Measurements from ENCODE around the gene PTPRF.
"Not testable (repeated sequence)": the region's sequence is repeated elsewhere in the genome, so short reads cannot be mapped to it uniquely, and the experiment has no call there.

Gene PTPRF

DNA sequence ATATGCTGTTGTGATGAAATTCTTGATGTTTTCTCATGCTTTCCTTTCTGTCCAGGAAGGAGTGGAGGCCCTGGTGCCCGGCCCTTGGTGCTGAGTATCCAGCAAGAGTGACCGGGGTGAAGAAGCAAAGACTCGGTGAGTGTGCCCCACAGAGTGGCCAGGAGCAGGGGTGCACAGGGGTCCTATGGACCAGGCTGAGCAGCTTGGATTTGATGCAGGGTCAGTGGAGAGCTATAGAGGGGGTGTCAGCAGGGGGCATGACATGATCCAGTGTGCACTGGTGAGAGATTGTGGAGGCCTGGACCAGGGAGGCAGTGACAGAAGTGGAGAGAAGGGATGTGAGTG lies 7.4 kb downstream of the PTPRF start:
- DNase-seq (ENCODE audit: low spot score): no peak

DNA sequence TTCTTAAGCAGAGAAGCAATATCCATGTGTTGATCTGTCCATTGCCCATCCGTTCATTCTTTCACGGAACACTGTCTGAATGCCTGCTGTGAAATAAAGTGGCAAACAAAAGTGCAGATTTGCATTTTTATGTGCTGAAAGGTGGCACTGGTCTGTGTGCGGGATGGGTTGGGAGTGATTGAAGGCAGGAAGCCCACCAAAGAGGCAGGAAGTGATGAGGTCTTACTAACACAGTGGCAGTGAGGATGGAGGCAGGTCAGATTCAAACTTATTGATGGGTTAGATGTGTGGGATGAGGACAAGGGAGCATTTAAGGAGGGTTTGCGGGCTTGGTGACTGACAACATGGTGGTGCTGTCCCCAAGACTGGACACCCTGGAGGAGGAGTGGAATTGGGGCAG lies 8.3 kb downstream of the PTPRF start:
- DNase-seq (ENCODE audit: low spot score): no peak

DNA sequence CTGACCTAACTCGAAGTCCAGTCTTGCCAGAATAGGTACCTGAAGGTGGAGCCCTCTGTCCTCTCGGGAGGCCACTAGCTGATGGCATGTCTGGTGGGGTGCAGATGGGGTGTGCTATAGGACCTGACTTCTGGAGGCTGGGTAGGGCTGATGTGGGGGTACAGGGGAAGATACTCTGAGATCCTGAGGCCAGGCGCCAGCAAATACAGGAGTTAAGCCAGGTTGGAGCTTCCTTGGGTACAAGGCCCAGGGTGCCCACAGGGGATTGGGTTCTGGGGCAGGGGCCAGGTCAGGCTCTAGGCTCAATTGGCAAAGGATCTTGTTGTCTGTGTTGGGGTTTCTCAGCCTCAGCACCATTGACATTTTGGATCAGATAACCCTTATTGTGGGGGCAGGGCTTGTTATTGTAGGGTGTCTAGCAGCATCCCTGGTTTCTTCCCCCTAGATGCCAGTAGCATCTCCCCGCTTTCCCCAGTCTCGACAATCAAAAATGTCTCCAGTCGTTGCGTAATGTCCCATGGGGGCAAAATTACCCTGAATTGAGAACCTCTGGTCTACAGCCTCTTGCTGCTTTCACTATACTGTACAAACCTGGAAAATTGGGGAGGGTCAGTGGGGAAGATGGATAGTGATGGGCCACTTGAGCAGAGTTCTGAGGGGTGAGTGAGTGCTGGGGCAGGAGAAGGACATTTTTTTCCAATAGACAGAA lies 9.2 kb downstream of the PTPRF start:
- no peak for DNase-seq (ENCODE audit: low spot score)

- DNase-seq (ENCODE audit: low spot score): peak; percentile 71
Observed at GRCh38 chr1:43540653-43541071, 10.0 kb downstream of the PTPRF start.

- no peak for DNase-seq (ENCODE audit: low spot score)
Observed at GRCh38 chr1:43541141-43541540, 10.5 kb downstream of the PTPRF start.

GRCh38 chr1:43541721-43542401 lies 11.2 kb downstream of the PTPRF start:
- peak; percentile 96 for DNase-seq (ENCODE audit: low spot score)

DNA sequence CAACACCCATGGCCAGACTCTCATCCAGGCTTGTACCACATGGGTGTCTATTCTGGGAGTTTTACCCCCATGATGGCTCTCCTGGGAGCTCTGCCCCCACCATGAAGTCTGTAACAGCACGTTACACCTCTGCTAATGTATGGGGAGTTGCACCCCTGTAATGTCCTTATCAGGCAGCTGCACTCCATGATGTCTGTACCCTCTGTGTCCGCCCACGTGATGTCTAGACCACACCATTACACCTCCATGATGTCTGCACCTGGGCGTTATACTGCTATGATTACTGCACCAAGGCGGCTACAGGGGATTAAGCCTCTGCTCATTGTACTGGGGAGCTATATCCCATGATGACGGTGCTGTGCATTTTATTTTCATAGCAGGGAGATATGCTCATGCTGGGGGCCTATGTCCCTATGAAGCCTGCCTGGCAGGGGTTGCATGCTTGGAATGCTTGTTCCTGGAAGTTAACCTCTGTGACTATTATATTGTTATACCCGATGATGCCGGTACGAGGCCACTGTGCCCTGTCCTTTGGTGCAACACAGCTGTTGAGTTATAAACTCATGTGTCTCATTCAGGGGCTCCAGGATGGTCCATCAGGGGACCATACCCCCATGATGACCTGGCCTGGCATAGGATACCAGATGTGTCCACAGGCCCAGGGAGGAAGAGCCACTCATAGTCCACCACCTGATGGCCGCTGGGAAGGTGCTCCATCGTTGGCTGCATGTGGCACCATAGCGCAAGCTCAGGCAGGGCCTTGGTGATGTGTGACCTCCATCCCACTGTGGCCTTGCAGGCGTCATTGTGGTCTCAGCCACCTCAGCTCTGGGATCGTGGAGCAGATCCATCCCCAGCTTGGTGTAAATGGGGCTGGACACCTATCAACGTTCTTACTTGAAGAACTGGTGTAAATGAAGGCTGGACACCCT lies 12.1 kb downstream of the PTPRF start:
- no peak for DNase-seq (ENCODE audit: low spot score)

DNA sequence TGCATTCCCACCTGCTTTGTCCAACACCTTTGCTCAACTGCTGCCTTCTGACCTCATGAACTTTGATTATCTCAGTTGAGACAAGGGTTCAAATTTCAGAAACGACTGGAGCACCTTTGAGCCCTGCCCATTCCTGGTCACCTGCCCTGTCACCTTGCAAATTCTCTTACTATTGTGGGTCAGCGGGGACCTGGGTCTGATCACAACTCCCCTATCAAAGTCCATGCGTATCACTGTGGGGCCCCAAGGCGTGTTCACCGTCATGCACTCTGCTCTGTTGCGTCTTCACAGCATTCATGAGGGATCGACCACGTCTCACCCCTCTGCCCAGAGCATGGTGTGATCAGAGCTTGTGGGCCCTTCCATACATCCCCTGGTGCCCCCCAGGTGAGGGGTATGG lies 12.9 kb downstream of the PTPRF start:
- no peak for DNase-seq (ENCODE audit: low spot score)

GRCh38 chr1:43545339-43545694 lies 14.6 kb downstream of the PTPRF start:
- no peak for DNase-seq (ENCODE audit: low spot score)

GRCh38 chr1:43545695-43546387 lies 15.2 kb downstream of the PTPRF start:
- peak; percentile 82 for DNase-seq (ENCODE audit: low spot score)

- DNase-seq (ENCODE audit: low spot score): no peak
Observed at GRCh38 chr1:43546388-43547100, 15.9 kb downstream of the PTPRF start.

- peak; percentile 77 for DNase-seq (ENCODE audit: low spot score)
Observed at GRCh38 chr1:43547538-43548072, 16.9 kb downstream of the PTPRF start.

- DNase-seq (ENCODE audit: low spot score): no peak
Observed at GRCh38 chr1:43548285-43549271, 17.9 kb downstream of the PTPRF start.

GRCh38 chr1:43549394-43549793 lies 18.7 kb downstream of the PTPRF start:
- DNase-seq (ENCODE audit: low spot score): not testable (repeated sequence)

DNA sequence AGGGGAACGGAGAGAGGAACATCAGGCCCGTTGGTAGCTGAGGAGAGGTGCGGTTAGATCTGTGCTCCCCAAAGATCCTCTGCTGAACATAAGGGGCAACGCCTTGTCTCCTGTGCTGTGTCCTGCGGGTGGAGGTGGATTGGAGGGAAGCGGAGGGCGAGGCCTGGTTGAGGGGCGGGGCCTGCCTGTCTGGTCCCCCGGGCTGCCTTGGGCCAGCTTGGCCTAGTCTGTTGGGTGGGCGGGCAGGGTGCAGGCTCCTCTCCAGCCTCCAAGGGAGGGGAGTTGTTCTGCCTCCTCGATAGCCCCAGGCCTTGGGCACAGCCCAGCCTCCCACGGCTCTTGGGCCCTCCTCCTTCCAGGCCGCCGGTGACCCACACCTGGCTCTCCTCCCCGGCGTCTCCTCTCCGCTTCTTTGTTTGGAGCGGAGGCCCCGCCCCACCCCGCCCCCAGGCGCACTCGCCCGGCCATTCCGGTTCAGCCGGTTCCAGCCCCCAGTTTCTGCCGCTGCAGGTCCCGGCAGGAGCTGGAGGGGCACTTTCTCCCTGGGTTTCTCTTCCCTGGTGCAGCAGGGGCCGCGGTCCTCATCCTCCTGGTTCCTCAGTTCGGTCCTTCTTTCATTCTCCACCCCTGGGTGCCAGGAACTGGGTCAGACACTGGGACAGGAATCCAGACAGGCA lies 19.4 kb downstream of the PTPRF start:
- DNase-seq (ENCODE audit: low spot score): no peak

DNA sequence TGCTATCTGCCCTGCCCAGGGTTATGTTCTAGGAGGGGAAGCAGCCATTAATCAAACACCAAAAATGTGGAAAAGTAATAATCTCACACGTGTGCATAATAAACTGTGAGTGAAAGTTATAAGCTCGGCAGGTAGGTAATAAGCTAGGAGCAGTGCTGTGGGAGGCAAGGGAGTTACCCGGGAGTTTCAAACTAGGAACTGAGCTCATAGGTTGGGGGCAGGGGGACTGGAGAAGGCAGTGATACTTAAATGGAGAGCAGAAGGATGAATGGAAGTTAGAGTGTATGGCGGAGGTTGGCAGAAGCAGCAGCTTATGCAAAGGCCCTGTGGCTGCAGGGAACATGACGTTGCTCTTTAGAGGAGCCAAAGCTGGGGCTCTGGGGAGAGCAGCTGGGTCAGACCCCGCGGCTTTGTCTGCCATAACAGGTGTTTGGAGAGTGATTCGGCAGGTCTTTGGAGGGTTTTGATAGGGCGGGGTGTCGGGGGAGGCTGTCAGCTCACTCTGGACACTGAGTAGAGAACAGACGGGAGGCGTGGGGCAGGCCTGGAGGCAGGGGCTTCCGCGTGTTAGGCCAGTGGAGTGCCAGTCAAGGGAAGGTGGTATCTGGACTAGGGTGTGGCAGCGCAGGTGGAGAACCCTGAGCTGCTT lies 20.0 kb downstream of the PTPRF start:
- DNase-seq (ENCODE audit: low spot score): no peak

GRCh38 chr1:43551396-43551888 lies 20.8 kb downstream of the PTPRF start:
- no peak for DNase-seq (ENCODE audit: low spot score)

DNA sequence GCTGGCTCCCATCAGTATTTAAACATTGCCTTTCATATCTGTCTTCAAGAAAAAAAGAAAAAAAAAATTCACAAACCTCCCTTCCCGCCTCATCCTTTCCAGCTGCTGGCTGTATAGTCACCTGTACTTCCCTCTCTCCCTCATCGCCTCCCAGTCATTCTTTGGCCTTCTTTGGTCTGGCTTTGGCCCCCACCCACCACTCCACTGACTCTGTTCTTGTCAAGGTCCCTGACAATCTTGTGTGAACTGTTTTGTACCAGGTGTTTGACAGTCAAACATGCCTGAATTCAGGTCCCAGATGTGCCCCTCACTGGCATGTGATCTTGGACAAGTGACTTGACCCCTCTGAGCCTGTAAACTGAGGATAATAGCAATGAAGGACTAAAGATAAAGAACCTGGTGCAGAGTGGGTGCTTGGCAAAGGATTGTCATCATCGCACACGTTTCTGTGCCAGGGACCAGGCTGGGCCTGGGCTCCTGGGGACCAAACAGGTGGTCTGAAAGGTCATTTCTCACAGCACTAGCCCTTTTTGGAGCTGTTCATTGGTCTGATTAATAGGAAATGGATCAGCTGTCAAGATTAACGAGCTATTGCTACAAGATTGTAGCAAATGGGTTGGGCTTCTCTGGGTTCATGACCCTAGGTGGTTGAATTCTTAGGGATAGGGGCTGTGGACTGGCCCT lies 21.5 kb downstream of the PTPRF start:
- DNase-seq (ENCODE audit: low spot score): no peak

Measured in putamen (tissue), 1 donor.